CD14-positive monocyte (primary cell): ENCODE data around the gene ZNF688. TPM values are rescaled to one million over a fixed set of nuclear protein-coding genes. Genes with fewer than 3 reads are reported as not detected.

Source experiments
- DNase-seq, 3 donors: peaks; one replicate each; pipeline ENCODE4 v3.0.0-alpha.2; 2011 to 2022
- H2AFZ ChIP-seq: 2 replicates; pipeline ENCODE4 v1.6.0; 2012; ENCODE audit warnings: mild to moderate bottlenecking, low read depth, low read length, inconsistent platforms; ENCODE audit not compliant: insufficient read depth, poor library complexity, severe bottlenecking
- H3K27ac ChIP-seq, 2 donors: 1 replicate in 1 of 2; 2 replicates in 1 of 2; pipeline ENCODE4 v1.5.1; 2012 to 2013; ENCODE audit warnings: low read length in 2 of 2, control low read depth in 1 of 2, inconsistent platforms in 1 of 2, low read depth in 1 of 2, mild to moderate bottlenecking in 1 of 2
- H3K27me3 ChIP-seq, 2 donors: one replicate each; pipeline versions ENCODE4 v1.6.0 to v1.6.1; 2011 to 2013; ENCODE audit warnings: low read length in 2 of 2; ENCODE audit not compliant: control insufficient read depth in 2 of 2, insufficient read depth in 2 of 2
- H3K36me3 ChIP-seq, 2 donors: replicated peaks in 1 of 2; 1 replicate in 1 of 2; 2 replicates in 1 of 2; pipeline versions ENCODE4 v1.5.1 to v1.6.1; 2012 to 2013; ENCODE audit warnings: low read length in 2 of 2, control low read depth in 1 of 2, inconsistent platforms in 1 of 2, mild to moderate bottlenecking in 1 of 2; ENCODE audit not compliant: insufficient read depth in 2 of 2, control insufficient read depth in 1 of 2
- H3K4me1 ChIP-seq, 2 donors: 1 replicate in 1 of 2; 2 replicates in 1 of 2; pipeline versions ENCODE4 v1.5.1 to v1.6.1; 2012 to 2013; ENCODE audit warnings: low read length in 2 of 2, control low read depth in 1 of 2, inconsistent platforms in 1 of 2, mild to moderate bottlenecking in 1 of 2, moderate library complexity in 1 of 2; ENCODE audit not compliant: insufficient read depth in 2 of 2, control insufficient read depth in 1 of 2
- H3K4me2 ChIP-seq: replicated peaks from 2 replicates; pipeline ENCODE3; 2012; ENCODE audit warnings: low read length, moderate library complexity, mild to moderate bottlenecking; ENCODE audit not compliant: poor library complexity, severe bottlenecking; ENCODE audit errors: extremely low read depth
- H3K4me3 ChIP-seq, 3 experiments: fragments of 200-600 bp in 1 of 3; sonication (generic) in 1 of 3; replicated peaks in 1 of 3; 1 replicate in 2 of 3; 2 replicates in 1 of 3; pipeline ENCODE4 v1.5.1; 2011 to 2013; ENCODE audit warnings: low read length in 3 of 3, mild to moderate bottlenecking in 3 of 3, control low read depth in 2 of 3, low read depth in 2 of 3, inconsistent platforms in 1 of 3, moderate library complexity in 1 of 3
- H3K79me2 ChIP-seq: 2 replicates; pipeline ENCODE4 v1.6.0; 2012; ENCODE audit warnings: mild to moderate bottlenecking, control low read depth, inconsistent platforms, low read length, moderate library complexity; ENCODE audit not compliant: insufficient read depth
- H3K9ac ChIP-seq: 2 replicates; pipeline ENCODE4 v1.6.0; 2017; ENCODE audit warnings: low read length, mild to moderate bottlenecking; ENCODE audit not compliant: insufficient read depth, poor library complexity, severe bottlenecking
- H3K9me3 ChIP-seq, 2 donors: replicated peaks in 1 of 2; 1 replicate in 1 of 2; 2 replicates in 1 of 2; pipeline versions ENCODE4 v1.5.1 to v1.6.1; 2012 to 2013; ENCODE audit warnings: low read length in 2 of 2, control low read depth in 1 of 2; ENCODE audit not compliant: control insufficient read depth in 1 of 2, insufficient read depth in 1 of 2
- H4K20me1 ChIP-seq: 2 replicates; pipeline ENCODE4 v1.6.0; 2012; ENCODE audit warnings: mild to moderate bottlenecking, low read length, control low read depth, moderate library complexity; ENCODE audit not compliant: insufficient read depth
- H3K27ac Mint-ChIP-seq, 7 donors: one replicate each; pipeline ENCODE4 v1.8.0; 2020; ENCODE audit warnings: mild to moderate bottlenecking in 7 of 7, mixed read lengths in 7 of 7, moderate library complexity in 6 of 7, inconsistent platforms in 2 of 7
- H3K27me3 Mint-ChIP-seq, 3 donors: one replicate each; pipeline ENCODE4 v1.8.0; 2021 to 2022; ENCODE audit warnings: low read depth in 3 of 3, mild to moderate bottlenecking in 3 of 3, mixed read lengths in 3 of 3, moderate library complexity in 3 of 3, inconsistent platforms in 1 of 3
- H3K36me3 Mint-ChIP-seq, 2 donors: one replicate each; pipeline ENCODE4 v1.8.0; 2020; ENCODE audit warnings: mixed read lengths in 2 of 2, inconsistent platforms in 1 of 2, mild to moderate bottlenecking in 1 of 2
- H3K4me1 Mint-ChIP-seq: one replicate; pipeline ENCODE4 v1.8.0; 2020; ENCODE audit warnings: mild to moderate bottlenecking, mixed read lengths
- H3K4me3 Mint-ChIP-seq, 2 donors: one replicate each; pipeline ENCODE4 v1.8.0; 2020; ENCODE audit warnings: mild to moderate bottlenecking in 2 of 2, mixed read lengths in 2 of 2, moderate library complexity in 1 of 2
- H3K9me3 Mint-ChIP-seq, 7 donors: one replicate each; pipeline ENCODE4 v1.8.0; 2020 to 2022; ENCODE audit warnings: mixed read lengths in 7 of 7, mild to moderate bottlenecking in 6 of 7, moderate library complexity in 6 of 7, inconsistent platforms in 2 of 7
- WGBS: methylation state at CpG from one replicate; pipeline ENCODE4 v1.1.5; 2013; ENCODE audit warnings: missing lambda C conversion rate; ENCODE audit not compliant: insufficient coverage; 5-methylcytosine and 5-hydroxymethylcytosine counted together
- intact Hi-C, 2 donors: fragments of 100-400 bp; cut with micrococcal nuclease; formaldehyde crosslinking; loops; one replicate each; pipeline versions ENCODE4 v1.15.0 to v1.15.1; 2023
- polyA plus RNA-seq, 3 donors: library from polyadenylated mRNA; depleted of rRNA in 1 of 3; unstranded in 2 of 3; stranded (reverse) in 1 of 3; fragments of 300-500 nt in 2 of 3; fragments of >200 nt in 1 of 3; fragmentation: Illumina TruSeq in 2 of 3; gene quantifications; 1 replicate in 2 of 3; 2 replicates in 1 of 3; pipeline ENCODE4 v1.2.3, GENCODE V29; 2012 to 2021
- TF ChIP-seq, protein P1 (sequence below): fragments of 200-600 bp; IDR thresholded peaks from one replicate; pipeline ENCODE4 v1.8.0; 2022; ENCODE audit warnings: antibody characterized with exemption, mild to moderate bottlenecking

ZNF688 gene
- polyA plus RNA-seq, 3 donors: 10.3 to 24.1 (median 18.9) TPM

DNA sequence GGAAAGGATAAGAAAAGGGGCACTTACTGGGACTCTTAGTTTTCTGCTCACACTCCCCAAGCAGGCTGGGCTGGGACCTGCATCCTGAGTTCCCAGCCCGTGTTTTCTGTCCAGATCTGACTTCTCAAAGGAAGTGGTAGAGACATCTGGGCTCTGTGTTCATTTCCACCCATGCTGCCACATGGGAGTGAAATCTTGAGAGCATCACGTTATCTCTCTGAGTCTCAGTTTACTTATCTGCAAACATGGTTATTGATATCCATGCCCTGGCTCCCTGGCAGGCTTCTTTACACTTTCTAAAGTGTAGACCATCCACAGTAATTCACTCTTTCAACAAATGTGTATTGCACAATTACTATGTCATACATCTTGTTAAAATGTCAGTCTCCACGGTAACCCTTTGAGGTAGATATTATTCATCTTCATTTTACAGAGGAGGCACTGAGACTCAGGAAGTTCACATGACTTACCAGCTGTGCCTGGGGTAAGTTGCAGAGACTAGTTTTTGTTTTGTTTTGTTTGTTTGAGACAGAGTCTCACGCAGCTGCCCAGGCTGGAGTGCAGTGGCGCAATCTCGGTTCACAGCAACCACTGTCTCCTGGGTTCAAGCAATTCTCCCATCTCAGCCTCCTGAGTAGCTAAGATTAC, 3.4 kb downstream of the ZNF688 start:
- intact Hi-C loops: no loop called here
- no peaks in the 10 kb centered on the region for H4K20me1 ChIP-seq
- no peaks in the 10 kb centered on the region for H3K9me3 ChIP-seq
- H3K27me3 ChIP-seq: no peaks in the 10 kb centered on the region
- Mint-ChIP-seq H3K27ac (peak overlapping the region; percentile 94 to 97 (median 95)), H3K4me1 (peaks cover 40% of the 10 kb centered on the region), H3K4me3 (peak overlapping the region; percentile 60 to 64), H3K9me3 (no peaks in the 10 kb centered on the region), H3K27me3 (peaks cover 1 to 6% (median 3%) of the 10 kb centered on the region in 3 donors), H3K36me3 (no peaks in the 10 kb centered on the region)
- peak overlapping the region; percentile 32 for H3K9ac ChIP-seq
- peaks cover 9% of the 10 kb centered on the region for H3K79me2 ChIP-seq
- DNase-seq: peak; percentile 87 to 96 (median 96)
- TF ChIP-seq, protein P1, sequence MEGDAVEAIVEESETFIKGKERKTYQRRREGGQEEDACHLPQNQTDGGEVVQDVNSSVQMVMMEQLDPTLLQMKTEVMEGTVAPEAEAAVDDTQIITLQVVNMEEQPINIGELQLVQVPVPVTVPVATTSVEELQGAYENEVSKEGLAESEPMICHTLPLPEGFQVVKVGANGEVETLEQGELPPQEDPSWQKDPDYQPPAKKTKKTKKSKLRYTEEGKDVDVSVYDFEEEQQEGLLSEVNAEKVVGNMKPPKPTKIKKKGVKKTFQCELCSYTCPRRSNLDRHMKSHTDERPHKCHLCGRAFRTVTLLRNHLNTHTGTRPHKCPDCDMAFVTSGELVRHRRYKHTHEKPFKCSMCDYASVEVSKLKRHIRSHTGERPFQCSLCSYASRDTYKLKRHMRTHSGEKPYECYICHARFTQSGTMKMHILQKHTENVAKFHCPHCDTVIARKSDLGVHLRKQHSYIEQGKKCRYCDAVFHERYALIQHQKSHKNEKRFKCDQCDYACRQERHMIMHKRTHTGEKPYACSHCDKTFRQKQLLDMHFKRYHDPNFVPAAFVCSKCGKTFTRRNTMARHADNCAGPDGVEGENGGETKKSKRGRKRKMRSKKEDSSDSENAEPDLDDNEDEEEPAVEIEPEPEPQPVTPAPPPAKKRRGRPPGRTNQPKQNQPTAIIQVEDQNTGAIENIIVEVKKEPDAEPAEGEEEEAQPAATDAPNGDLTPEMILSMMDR: no peak
- peak overlapping the region; percentile 35 for H3K4me2 ChIP-seq
- no peak overlapping the region for H2AFZ ChIP-seq
- WGBS: 0% methylated on average over 1 of the region's 6 CpGs
- peak overlapping the region; percentile 88 to 92 for H3K27ac ChIP-seq
- H3K4me3 ChIP-seq: peak overlapping the region in 1 of 3 experiments; percentile 40
- H3K4me1 ChIP-seq: peaks cover 48 to 55% of the 10 kb centered on the region in 2 donors
- H3K36me3 ChIP-seq: no peaks in the 10 kb centered on the region

DNA sequence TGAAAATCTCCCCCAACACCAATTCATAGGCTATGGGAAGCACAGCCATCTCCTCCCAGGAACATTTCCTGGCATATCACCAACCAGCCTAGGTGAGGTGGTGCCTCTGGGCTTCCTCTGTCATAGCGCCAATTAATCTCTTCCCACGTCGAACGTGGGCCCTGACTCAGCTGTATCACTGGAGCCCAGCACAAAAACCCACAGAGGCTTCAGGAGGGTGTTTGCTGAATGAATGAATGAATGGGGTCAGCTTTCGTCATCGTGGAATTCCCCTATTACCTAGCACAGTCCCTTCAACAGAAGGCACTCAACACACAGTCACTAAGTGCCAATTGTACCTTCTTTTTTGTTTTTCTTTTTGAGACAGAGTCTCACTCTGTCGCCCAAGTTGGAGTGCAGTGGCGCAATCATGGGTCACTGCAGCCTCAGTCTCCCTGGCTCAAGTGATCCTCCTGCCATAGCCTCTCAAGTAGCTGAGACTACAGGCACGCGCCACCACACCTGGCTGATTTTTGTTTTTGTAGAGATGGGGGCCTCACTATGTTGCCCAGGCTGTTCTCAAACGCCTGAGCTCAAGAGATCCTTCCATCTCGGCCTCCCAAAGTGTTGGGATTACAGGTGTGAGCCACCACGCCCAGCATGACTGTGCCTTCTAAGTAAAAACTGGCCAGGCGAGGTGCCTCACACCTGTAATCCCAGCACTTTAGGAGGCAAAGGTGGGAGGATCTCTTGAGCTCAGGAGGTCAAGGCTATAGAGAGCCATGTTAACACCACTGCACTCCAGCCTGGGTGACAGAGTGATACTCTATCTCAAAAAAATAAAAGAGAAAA, 4.1 kb downstream of the ZNF688 start:
- Histone ChIP-seq H3K27ac (peak overlapping the region; percentile 88 to 92), H3K4me3 (peak overlapping the region in 1 of 3 experiments; percentile 40), H3K9ac (peak overlapping the region; percentile 32), H3K4me2 (peak overlapping the region; percentile 35), H3K4me1 (peaks cover 43 to 49% of the 10 kb centered on the region in 2 donors), H3K27me3 (no peaks in the 10 kb centered on the region), H3K36me3 (no peaks in the 10 kb centered on the region), H3K79me2 (peaks cover 5% of the 10 kb centered on the region), H3K9me3 (no peaks in the 10 kb centered on the region), H2AFZ (no peak overlapping the region), H4K20me1 (no peaks in the 10 kb centered on the region)
- Mint-ChIP-seq H3K27ac (peak overlapping the region; percentile 94 to 97 (median 95)), H3K4me3 (peak overlapping the region in 1 of 2 donors; percentile 39), H3K4me1 (peaks cover 38% of the 10 kb centered on the region), H3K36me3 (no peaks in the 10 kb centered on the region), H3K27me3 (peaks cover 1 to 6% (median 3%) of the 10 kb centered on the region in 3 donors), H3K9me3 (no peaks in the 10 kb centered on the region)
- intact Hi-C loops: no loop called here
- TF ChIP-seq, protein P1: no peak
- DNase-seq: peak; percentile 60 to 88 (median 61)
- WGBS: 87% methylated on average over 3 of the region's 14 CpGs
